HCT116 (cell line): ENCODE measurements around the gene FBXO17. TPM values are rescaled to one million over a fixed set of nuclear protein-coding genes. Genes with fewer than 3 reads are reported as not detected.

Experiments
- ATAC-seq: fragments of 200-7000 bp; cut with Tn5 transposase; 2 replicates; pipeline ENCODE4 v1.9.1; 2020; ENCODE audit warnings: mild to moderate bottlenecking, moderate library complexity
- BruUV-seq: library from RNA; stranded (reverse); fragments of 400-500 nt; replicated peaks from 2 replicates; lab custom pipeline; 2021; lab: Mats Ljungman, UMichigan
- CTCF ChIA-PET: fragments of 300-600 bp; sonication (Branson Sonifier 250); formaldehyde crosslinking; loops from one replicate; lab custom pipeline; 2021; ENCODE audit warnings: antibody characterized with exemption; lab: Charles Lee
- POLR2A ChIA-PET: fragments of 300-600, 350-600 bp; sonication (Branson Sonifier 250); formaldehyde crosslinking; loops from one replicate; lab custom pipeline; 2021; ENCODE audit warnings: antibody characterized with exemption; lab: Charles Lee
- RAD21 ChIA-PET, 2 experiments: fragments of 300-600 bp; sonication (Branson Sonifier 250); formaldehyde crosslinking; loops; one replicate each; lab custom pipeline; 2023; ENCODE audit warnings: low total read pairs in 2 of 2; ENCODE audit not compliant: uncharacterized antibody in 2 of 2, unreplicated experiment in 2 of 2, low non-redundant PET in 1 of 2; lab: Charles Lee
- DNase-seq: peaks from one replicate; pipeline ENCODE4 v3.0.0-alpha.2; 2010; ENCODE audit warnings: low read depth, low spot score
- H2AFZ ChIP-seq: fragments of 200-600 bp; shearing (Covaris generic), sonication (generic); 2 replicates; pipeline ENCODE4 v1.6.1; 2017; ENCODE audit warnings: low read depth, mixed run types, mixed read lengths, antibody characterized with exemption, low read length; ENCODE audit not compliant: poor library complexity, severe bottlenecking
- H3K27ac ChIP-seq: 2 replicates; pipeline ENCODE4 v1.5.1; 2012; ENCODE audit warnings: low read depth, low read length
- H3K27me3 ChIP-seq: fragments of 200-600 bp; sonication (generic); 2 replicates; pipeline ENCODE4 v1.6.1; 2016; ENCODE audit warnings: mixed run types, low read length, mixed read lengths; ENCODE audit not compliant: insufficient read depth
- H3K36me3 ChIP-seq, 2 experiments: fragments of 200-500 bp in 1 of 2; fragments of 200-600 bp in 1 of 2; sonication (Bioruptor generic) in 1 of 2; sonication (generic) in 1 of 2; 2 replicates each; pipeline versions ENCODE4 v1.5.1 to v1.6.1; 2014 to 2016; ENCODE audit warnings: low read length in 2 of 2, inconsistent platforms in 1 of 2, mixed read lengths in 1 of 2, mixed run types in 1 of 2; ENCODE audit not compliant: insufficient read depth in 2 of 2, control insufficient read depth in 1 of 2
- H3K4me1 ChIP-seq, 2 experiments: fragments of 200-600 bp in 1 of 2; sonication (generic) in 1 of 2; 2 replicates each; pipeline versions ENCODE4 v1.5.1 to v1.6.1; 2012 to 2017; ENCODE audit warnings: low read length in 2 of 2, inconsistent platforms in 1 of 2, mild to moderate bottlenecking in 1 of 2, mixed read lengths in 1 of 2, mixed run types in 1 of 2, moderate library complexity in 1 of 2; ENCODE audit not compliant: insufficient read depth in 2 of 2, control insufficient read depth in 1 of 2
- H3K4me2 ChIP-seq: fragments of 200-600 bp; sonication (generic); 2 replicates; pipeline ENCODE4 v1.6.1; 2017; ENCODE audit warnings: mixed run types, low read length, mixed read lengths
- H3K4me3 ChIP-seq, 2 experiments: fragments of 200-600 bp in 1 of 2; sonication (generic) in 1 of 2; replicated peaks in 1 of 2; 2 replicates each; pipeline ENCODE4 v1.5.1; 2011 to 2016; ENCODE audit warnings: low read length in 2 of 2, control low read depth in 1 of 2, low read depth in 1 of 2, mild to moderate bottlenecking in 1 of 2, mixed read lengths in 1 of 2, mixed run types in 1 of 2
- H3K79me2 ChIP-seq: fragments of 200-600 bp; sonication (generic); 2 replicates; pipeline ENCODE4 v1.6.1; 2017; ENCODE audit warnings: mild to moderate bottlenecking, mixed run types, low read length, moderate library complexity, mixed read lengths; ENCODE audit not compliant: insufficient read depth
- H3K9ac ChIP-seq: fragments of 200-600 bp; sonication (generic); 2 replicates; pipeline ENCODE4 v1.6.1; 2016; ENCODE audit warnings: low read length, mixed read lengths
- H3K9me2 ChIP-seq: fragments of 200-600 bp; sonication (generic), shearing (Covaris generic); 2 replicates; pipeline ENCODE4 v1.6.1; 2017; ENCODE audit warnings: mixed run types, mild to moderate bottlenecking, moderate library complexity; ENCODE audit not compliant: insufficient read depth
- H3K9me3 ChIP-seq, 2 experiments: fragments of 200-500 bp in 1 of 2; fragments of 200-600 bp in 1 of 2; sonication (Bioruptor generic) in 1 of 2; sonication (generic) in 1 of 2; 2 replicates each; pipeline ENCODE4 v1.6.1; 2014 to 2017; ENCODE audit warnings: low read length in 2 of 2, mixed read lengths in 2 of 2, inconsistent platforms in 1 of 2, low read depth in 1 of 2, mild to moderate bottlenecking in 1 of 2, mixed run types in 1 of 2, moderate library complexity in 1 of 2; ENCODE audit not compliant: control insufficient read depth in 1 of 2, insufficient read depth in 1 of 2
- H4K20me1 ChIP-seq: fragments of 200-600 bp; sonication (generic), shearing (Covaris generic); 2 replicates; pipeline ENCODE4 v1.6.1; 2017; ENCODE audit warnings: mixed run types, mild to moderate bottlenecking, moderate library complexity; ENCODE audit not compliant: insufficient read depth
- EZH2 ChIP-seq: fragments of 200-600 bp; sonication (generic); IDR thresholded peaks from 2 replicates; pipeline ENCODE4 v1.6.1; 2017; ENCODE audit warnings: antibody characterized with exemption, mixed run types
- EZH2phosphoT487 ChIP-seq: fragments of 200-600 bp; IDR thresholded peaks from 2 replicates; pipeline ENCODE4 v1.6.1; 2018; ENCODE audit warnings: antibody characterized with exemption, borderline replicate concordance
- FOSL1 ChIP-seq: IDR thresholded peaks from 2 replicates; pipeline ENCODE4 v1.6.1; 2012; ENCODE audit warnings: low read depth
- JUND ChIP-seq: IDR thresholded peaks from 2 replicates; pipeline ENCODE4 v1.6.1; 2012
- POLR2A ChIP-seq: IDR thresholded peaks from 2 replicates; pipeline ENCODE4 v1.7.0; 2011; ENCODE audit warnings: borderline replicate concordance; ENCODE audit not compliant: insufficient read depth, insufficient read length; ENCODE audit errors: extremely low read depth
- SP1 ChIP-seq: IDR thresholded peaks from 2 replicates; pipeline ENCODE4 v1.6.1; 2012; ENCODE audit warnings: low read depth
- YY1 ChIP-seq: IDR thresholded peaks from 2 replicates; pipeline ENCODE4 v1.6.1; 2011; ENCODE audit warnings: low read length, low read depth, moderate library complexity, mild to moderate bottlenecking; ENCODE audit not compliant: insufficient replicate concordance; ENCODE audit errors: extremely low read depth
- ZFX ChIP-seq: fragments of 450-650 bp; IDR thresholded peaks from 2 replicates; pipeline ENCODE4 v1.6.1; 2017
- intact Hi-C: fragments of 100-400 bp; cut with micrococcal nuclease; formaldehyde crosslinking; loops from 2 replicates; pipeline ENCODE4 v1.10.0; 2022
- total RNA-seq: library from RNA; stranded (reverse); gene quantifications from one replicate; pipeline ENCODE4 v1.2.1, GENCODE V29; 2021; ENCODE audit not compliant: unreplicated experiment
- TF ChIP-seq, protein P1 (sequence below): IDR thresholded peaks from 2 replicates; pipeline ENCODE4 v1.6.1; 2011; ENCODE audit warnings: mild to moderate bottlenecking, low read length, moderate library complexity; ENCODE audit not compliant: insufficient replicate concordance; ENCODE audit errors: extremely low read depth
- TF ChIP-seq, protein P2 (sequence below), 3 experiments: fragments of 200-600 bp in 1 of 3; sonication (generic) in 1 of 3; IDR thresholded peaks in 2 of 3; conservative IDR thresholded peaks in 1 of 3; 2 replicates each; pipeline ENCODE4 v1.5.1; 2012 to 2017; ENCODE audit warnings: low read depth in 2 of 3, low read length in 2 of 3, antibody characterized with exemption in 1 of 3, borderline replicate concordance in 1 of 3, control low read depth in 1 of 3, mild to moderate bottlenecking in 1 of 3, mixed read lengths in 1 of 3, mixed run types in 1 of 3, moderate library complexity in 1 of 3; ENCODE audit not compliant: insufficient read depth in 1 of 3
- TF ChIP-seq, protein P3 (sequence below): IDR thresholded peaks from 2 replicates; pipeline ENCODE4 v1.6.1; 2012; ENCODE audit warnings: low read depth
- TF ChIP-seq, protein P4 (sequence below): IDR thresholded peaks from 2 replicates; pipeline ENCODE4 v1.6.1; 2012

FBXO17 gene
- total RNA-seq, 1 experiment from 2014 or later = 18.5 TPM

DNA sequence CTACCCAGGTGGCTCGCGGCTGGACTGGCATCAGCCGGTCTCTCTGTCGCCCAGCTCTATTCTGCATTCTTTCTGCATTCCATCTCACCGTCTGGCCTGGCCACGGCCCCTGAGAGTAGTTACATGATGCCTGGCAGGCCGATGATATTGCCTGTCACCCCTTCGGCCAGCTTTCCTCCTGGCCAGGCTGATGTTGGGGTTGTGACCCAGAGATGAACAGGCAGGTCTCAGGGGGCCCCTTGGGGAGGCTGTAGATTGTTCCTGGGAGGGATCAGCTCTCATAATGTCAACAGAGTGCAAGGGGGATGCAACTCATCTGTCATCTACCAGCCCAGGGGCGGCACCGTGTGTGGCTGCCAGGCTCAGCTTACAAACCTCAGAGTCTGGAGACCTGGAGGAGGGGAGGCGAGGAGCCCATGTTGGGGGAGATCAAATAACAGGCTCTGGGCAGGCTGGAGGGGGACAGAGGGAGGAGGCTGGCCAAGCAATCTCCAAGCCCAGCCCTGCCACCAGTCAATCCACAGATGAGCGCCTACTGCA, 13.6 kb upstream of the FBXO17 start:
- no peak for DNase-seq

More for the DNA sequence above, 13.6 kb upstream of the FBXO17 start:
- H4K20me1 ChIP-seq = no peaks in the 10 kb centered on the region
- no peaks in the 10 kb centered on the region for H3K79me2 ChIP-seq
- no peak overlapping the region for H3K27ac ChIP-seq
- ChIA-PET RAD21 (no interaction called here), POLR2A (no interaction called here), CTCF (interaction anchor here (1.0 kb wide), 1 partner anchor 13 kb away, joined by 6 read pairs; the partner anchor contains the start of gene FBXO17)
- no TSS peak for BruUV-seq
- H3K9ac ChIP-seq = no peak overlapping the region
- no peaks in the 10 kb centered on the region for H3K9me3 ChIP-seq
- no peak overlapping the region for H3K4me3 ChIP-seq
- ATAC-seq = peak; percentile 32; the same call in 1 of the 2 replicates
- TF ChIP-seq ZFX (no peak), JUND (no peak), YY1 (no peak), EZH2 (no peak), FOSL1 (no peak), SP1 (no peak), EZH2phosphoT487 (no peak), POLR2A (no peak)
- TF ChIP-seq, protein P1, sequence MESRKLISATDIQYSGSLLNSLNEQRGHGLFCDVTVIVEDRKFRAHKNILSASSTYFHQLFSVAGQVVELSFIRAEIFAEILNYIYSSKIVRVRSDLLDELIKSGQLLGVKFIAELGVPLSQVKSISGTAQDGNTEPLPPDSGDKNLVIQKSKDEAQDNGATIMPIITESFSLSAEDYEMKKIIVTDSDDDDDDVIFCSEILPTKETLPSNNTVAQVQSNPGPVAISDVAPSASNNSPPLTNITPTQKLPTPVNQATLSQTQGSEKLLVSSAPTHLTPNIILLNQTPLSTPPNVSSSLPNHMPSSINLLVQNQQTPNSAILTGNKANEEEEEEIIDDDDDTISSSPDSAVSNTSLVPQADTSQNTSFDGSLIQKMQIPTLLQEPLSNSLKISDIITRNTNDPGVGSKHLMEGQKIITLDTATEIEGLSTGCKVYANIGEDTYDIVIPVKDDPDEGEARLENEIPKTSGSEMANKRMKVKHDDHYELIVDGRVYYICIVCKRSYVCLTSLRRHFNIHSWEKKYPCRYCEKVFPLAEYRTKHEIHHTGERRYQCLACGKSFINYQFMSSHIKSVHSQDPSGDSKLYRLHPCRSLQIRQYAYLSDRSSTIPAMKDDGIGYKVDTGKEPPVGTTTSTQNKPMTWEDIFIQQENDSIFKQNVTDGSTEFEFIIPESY = no peak
- TF ChIP-seq, protein P2, sequence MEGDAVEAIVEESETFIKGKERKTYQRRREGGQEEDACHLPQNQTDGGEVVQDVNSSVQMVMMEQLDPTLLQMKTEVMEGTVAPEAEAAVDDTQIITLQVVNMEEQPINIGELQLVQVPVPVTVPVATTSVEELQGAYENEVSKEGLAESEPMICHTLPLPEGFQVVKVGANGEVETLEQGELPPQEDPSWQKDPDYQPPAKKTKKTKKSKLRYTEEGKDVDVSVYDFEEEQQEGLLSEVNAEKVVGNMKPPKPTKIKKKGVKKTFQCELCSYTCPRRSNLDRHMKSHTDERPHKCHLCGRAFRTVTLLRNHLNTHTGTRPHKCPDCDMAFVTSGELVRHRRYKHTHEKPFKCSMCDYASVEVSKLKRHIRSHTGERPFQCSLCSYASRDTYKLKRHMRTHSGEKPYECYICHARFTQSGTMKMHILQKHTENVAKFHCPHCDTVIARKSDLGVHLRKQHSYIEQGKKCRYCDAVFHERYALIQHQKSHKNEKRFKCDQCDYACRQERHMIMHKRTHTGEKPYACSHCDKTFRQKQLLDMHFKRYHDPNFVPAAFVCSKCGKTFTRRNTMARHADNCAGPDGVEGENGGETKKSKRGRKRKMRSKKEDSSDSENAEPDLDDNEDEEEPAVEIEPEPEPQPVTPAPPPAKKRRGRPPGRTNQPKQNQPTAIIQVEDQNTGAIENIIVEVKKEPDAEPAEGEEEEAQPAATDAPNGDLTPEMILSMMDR (IDR thresholded peaks at IDR 0.05 in 2 of 3, conservative IDR thresholded peaks at IDR 0.05 in 1 of 3; ENCODE audit: borderline replicate concordance in 1 of 3, insufficient read depth in 1 of 3, low read depth in 2 of 3, low read length in 2 of 3) = no peak
- TF ChIP-seq, protein P3, sequence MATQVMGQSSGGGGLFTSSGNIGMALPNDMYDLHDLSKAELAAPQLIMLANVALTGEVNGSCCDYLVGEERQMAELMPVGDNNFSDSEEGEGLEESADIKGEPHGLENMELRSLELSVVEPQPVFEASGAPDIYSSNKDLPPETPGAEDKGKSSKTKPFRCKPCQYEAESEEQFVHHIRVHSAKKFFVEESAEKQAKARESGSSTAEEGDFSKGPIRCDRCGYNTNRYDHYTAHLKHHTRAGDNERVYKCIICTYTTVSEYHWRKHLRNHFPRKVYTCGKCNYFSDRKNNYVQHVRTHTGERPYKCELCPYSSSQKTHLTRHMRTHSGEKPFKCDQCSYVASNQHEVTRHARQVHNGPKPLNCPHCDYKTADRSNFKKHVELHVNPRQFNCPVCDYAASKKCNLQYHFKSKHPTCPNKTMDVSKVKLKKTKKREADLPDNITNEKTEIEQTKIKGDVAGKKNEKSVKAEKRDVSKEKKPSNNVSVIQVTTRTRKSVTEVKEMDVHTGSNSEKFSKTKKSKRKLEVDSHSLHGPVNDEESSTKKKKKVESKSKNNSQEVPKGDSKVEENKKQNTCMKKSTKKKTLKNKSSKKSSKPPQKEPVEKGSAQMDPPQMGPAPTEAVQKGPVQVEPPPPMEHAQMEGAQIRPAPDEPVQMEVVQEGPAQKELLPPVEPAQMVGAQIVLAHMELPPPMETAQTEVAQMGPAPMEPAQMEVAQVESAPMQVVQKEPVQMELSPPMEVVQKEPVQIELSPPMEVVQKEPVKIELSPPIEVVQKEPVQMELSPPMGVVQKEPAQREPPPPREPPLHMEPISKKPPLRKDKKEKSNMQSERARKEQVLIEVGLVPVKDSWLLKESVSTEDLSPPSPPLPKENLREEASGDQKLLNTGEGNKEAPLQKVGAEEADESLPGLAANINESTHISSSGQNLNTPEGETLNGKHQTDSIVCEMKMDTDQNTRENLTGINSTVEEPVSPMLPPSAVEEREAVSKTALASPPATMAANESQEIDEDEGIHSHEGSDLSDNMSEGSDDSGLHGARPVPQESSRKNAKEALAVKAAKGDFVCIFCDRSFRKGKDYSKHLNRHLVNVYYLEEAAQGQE = no peak
- TF ChIP-seq, protein P4, sequence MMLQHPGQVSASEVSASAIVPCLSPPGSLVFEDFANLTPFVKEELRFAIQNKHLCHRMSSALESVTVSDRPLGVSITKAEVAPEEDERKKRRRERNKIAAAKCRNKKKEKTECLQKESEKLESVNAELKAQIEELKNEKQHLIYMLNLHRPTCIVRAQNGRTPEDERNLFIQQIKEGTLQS = no peak
- intact Hi-C loops = no loop called here
- peaks cover 2 to 14% of the 10 kb centered on the region in 2 experiments; a peak in 2 of 4 replicates for H3K4me1 ChIP-seq
- H2AFZ ChIP-seq = no peak overlapping the region
- no peaks in the 10 kb centered on the region for H3K27me3 ChIP-seq
- 0 out of 2 replicates have a peak overlapping the region, but pooled peaks have one; percentile 9 for H3K4me2 ChIP-seq
- H3K36me3 ChIP-seq = no peaks in the 10 kb centered on the region
- no peaks in the 10 kb centered on the region for H3K9me2 ChIP-seq
